Left ventricle myocardium inferior (tissue), 1 donor: ENCODE measurements around the gene SOX6. TPM values are rescaled to one million over a fixed set of nuclear protein-coding genes. Genes with fewer than 3 reads are reported as not detected.

Source experiments
- DNase-seq: peaks from one replicate; pipeline ENCODE4 v3.0.0-alpha.2; 2020
- H3K27ac ChIP-seq: fragments of 200-600 bp; replicated peaks from 2 replicates; pipeline ENCODE4 v1.8.0; 2021
- H3K27me3 ChIP-seq: fragments of 200-600 bp; 2 replicates; pipeline ENCODE4 v1.8.0; 2021; ENCODE audit warnings: low read depth
- H3K36me3 ChIP-seq: fragments of 200-600 bp; 2 replicates; pipeline ENCODE4 v1.8.0; 2021
- H3K4me1 ChIP-seq: fragments of 200-600 bp; 2 replicates; pipeline ENCODE4 v1.8.0; 2021
- H3K4me3 ChIP-seq: fragments of 200-600 bp; 2 replicates; pipeline ENCODE4 v1.8.0; 2021; ENCODE audit warnings: mild to moderate bottlenecking, moderate library complexity
- H3K9me3 ChIP-seq: fragments of 200-600 bp; replicated peaks from 2 replicates; pipeline ENCODE4 v1.8.0; 2021
- intact Hi-C: fragments of 100-400 bp; cut with micrococcal nuclease; formaldehyde crosslinking; loops from one replicate; pipeline ENCODE4 v1.11.0; 2022
- total RNA-seq: library from RNA; stranded (reverse); fragmentation: NEBNext Ultra II Directional; extraction: Animal tissue kit (Norgen Biotek cat#: 25700); gene quantifications from one replicate; pipeline ENCODE4 v1.2.1, GENCODE V29; 2021
- TF ChIP-seq, protein P1 (sequence below): fragments of 200-600 bp; IDR thresholded peaks from 2 replicates; pipeline ENCODE4 v1.8.0; 2021; ENCODE audit warnings: antibody characterized with exemption, mild to moderate bottlenecking, borderline replicate concordance
- donor health status: DM: no; HTN: yes; CAD: no; lungs with severe emphysema.

Gene SOX6
- total RNA-seq, 1 donor from 2014 or later, result 20.2 TPM

GRCh38 chr11:15918674-15919073, 437.7 kb downstream of the SOX6 start:
- H3K27me3 ChIP-seq, result no peaks in the 10 kb centered on the region
- TF ChIP-seq, protein P1, sequence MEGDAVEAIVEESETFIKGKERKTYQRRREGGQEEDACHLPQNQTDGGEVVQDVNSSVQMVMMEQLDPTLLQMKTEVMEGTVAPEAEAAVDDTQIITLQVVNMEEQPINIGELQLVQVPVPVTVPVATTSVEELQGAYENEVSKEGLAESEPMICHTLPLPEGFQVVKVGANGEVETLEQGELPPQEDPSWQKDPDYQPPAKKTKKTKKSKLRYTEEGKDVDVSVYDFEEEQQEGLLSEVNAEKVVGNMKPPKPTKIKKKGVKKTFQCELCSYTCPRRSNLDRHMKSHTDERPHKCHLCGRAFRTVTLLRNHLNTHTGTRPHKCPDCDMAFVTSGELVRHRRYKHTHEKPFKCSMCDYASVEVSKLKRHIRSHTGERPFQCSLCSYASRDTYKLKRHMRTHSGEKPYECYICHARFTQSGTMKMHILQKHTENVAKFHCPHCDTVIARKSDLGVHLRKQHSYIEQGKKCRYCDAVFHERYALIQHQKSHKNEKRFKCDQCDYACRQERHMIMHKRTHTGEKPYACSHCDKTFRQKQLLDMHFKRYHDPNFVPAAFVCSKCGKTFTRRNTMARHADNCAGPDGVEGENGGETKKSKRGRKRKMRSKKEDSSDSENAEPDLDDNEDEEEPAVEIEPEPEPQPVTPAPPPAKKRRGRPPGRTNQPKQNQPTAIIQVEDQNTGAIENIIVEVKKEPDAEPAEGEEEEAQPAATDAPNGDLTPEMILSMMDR, result no peak
- H3K9me3 ChIP-seq, result no peaks in the 10 kb centered on the region
- no peak overlapping the region for H3K27ac ChIP-seq
- no peaks in the 10 kb centered on the region for H3K36me3 ChIP-seq
- H3K4me3 ChIP-seq, result no peak overlapping the region
- no peak for DNase-seq
- H3K4me1 ChIP-seq, result peaks cover 11% of the 10 kb centered on the region
- intact Hi-C loops, result no loop called here

DNA sequence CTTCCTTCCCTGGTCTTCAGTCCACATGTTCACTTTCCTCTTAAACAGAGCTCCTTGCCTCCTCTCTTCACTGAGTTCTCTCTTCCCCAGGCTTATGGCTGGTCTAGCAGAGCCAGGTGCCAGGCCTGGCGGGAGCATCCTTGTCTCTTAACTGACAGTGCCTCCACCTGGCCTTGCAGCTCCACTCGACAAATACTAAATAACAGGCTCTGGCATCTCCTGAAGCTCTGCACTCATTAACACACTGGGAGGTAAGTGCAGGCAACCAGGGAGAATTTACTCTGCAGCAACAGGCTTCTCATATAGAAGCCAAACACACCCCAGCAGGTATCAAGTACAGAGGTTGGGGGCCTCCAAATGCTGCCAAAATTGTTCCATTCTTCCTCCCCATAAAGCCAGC, 438.1 kb downstream of the SOX6 start:
- H3K36me3 ChIP-seq, result no peaks in the 10 kb centered on the region

More for the DNA sequence above, 438.1 kb downstream of the SOX6 start:
- TF ChIP-seq, protein P1, result no peak
- Histone ChIP-seq H3K4me3 (no peak overlapping the region), H3K4me1 (peaks cover 15% of the 10 kb centered on the region), H3K9me3 (no peaks in the 10 kb centered on the region), H3K27ac (no peak overlapping the region), H3K27me3 (no peaks in the 10 kb centered on the region)
- no peak for DNase-seq
- intact Hi-C loops, result no loop called here
